Measurements from ENCODE around the gene IL1RAPL2.

DNA sequence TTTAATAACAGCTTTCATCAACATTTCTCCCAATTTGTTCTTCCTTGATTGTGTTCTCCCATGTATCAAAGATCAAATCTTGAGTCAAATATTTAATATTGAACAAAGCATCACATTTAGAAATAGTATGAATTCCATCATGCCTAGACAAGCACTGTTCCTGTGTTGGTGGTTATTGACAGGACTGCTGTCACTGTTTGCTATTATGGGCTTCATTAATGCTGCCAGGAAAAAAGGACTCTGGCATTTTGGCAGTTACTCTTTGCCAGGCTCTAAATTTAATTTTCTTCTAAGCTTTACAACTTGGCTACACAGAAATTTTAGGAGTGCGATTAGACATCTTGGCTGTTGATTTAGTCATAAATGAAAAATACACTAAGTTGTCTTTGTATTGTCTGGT lies 960.4 kb downstream of the IL1RAPL2 start:
- no peak for TF ChIP-seq ZNF274 (IDR thresholded peaks at IDR 0.05; ENCODE audit: low read depth, low read length)
- TF ChIP-seq YY1 (IDR thresholded peaks at IDR 0.05; ENCODE audit: insufficient read depth, insufficient read length) = no peak

Data from NT2/D1 (cell line).